Vagina (tissue), 2 donors: ENCODE measurements around the gene PER3.

Experiments used
- POLR2A ChIP-seq, 2 donors: fragments of 450-650 bp; IDR thresholded peaks; one replicate each; pipeline ENCODE4 v1.6.1; 2017; ENCODE audit warnings: antibody characterized with exemption in 2 of 2, mild to moderate bottlenecking in 2 of 2, moderate library complexity in 2 of 2
- POLR2AphosphoS5 ChIP-seq, 2 donors: sonication (generic); formaldehyde crosslinking; IDR thresholded peaks; one replicate each; pipeline ENCODE4 v1.9.0; 2017; ENCODE audit warnings: antibody characterized with exemption in 2 of 2, mild to moderate bottlenecking in 2 of 2, low read depth in 1 of 2; ENCODE audit not compliant: insufficient read depth in 1 of 2
- TF ChIP-seq, protein P1 (sequence below), 3 experiments: fragments of 450-650 bp in 2 of 3; fragments of 200-600 bp in 1 of 3; sonication (generic) in 1 of 3; IDR thresholded peaks; one replicate each; pipeline ENCODE4 v1.5.1; 2017 to 2019; ENCODE audit warnings: antibody characterized with exemption in 3 of 3, mild to moderate bottlenecking in 2 of 3, moderate library complexity in 2 of 3

DNA sequence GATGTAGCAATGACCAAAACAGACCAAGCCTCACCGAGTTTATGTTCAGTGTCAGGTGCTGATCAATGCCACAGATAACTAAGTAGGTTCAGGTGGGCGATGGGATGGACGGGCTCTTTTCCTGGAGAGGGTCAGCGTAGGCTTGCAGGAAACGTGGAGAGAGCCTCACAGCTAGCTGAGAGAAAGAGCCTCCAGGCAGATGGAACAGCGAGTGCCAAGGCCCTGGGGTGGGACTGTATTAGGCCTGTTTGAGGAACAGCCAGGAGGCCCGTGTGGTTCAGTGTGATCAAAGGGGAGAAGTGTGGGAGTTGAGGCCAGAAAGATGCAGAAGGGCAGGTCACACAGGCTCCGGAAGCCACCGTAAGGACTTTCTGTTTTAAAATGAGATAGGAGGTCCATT is 76.0 kb downstream of the PER3 start:
- TF ChIP-seq, protein P1, sequence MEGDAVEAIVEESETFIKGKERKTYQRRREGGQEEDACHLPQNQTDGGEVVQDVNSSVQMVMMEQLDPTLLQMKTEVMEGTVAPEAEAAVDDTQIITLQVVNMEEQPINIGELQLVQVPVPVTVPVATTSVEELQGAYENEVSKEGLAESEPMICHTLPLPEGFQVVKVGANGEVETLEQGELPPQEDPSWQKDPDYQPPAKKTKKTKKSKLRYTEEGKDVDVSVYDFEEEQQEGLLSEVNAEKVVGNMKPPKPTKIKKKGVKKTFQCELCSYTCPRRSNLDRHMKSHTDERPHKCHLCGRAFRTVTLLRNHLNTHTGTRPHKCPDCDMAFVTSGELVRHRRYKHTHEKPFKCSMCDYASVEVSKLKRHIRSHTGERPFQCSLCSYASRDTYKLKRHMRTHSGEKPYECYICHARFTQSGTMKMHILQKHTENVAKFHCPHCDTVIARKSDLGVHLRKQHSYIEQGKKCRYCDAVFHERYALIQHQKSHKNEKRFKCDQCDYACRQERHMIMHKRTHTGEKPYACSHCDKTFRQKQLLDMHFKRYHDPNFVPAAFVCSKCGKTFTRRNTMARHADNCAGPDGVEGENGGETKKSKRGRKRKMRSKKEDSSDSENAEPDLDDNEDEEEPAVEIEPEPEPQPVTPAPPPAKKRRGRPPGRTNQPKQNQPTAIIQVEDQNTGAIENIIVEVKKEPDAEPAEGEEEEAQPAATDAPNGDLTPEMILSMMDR (IDR thresholded peaks at IDR 0.05) = no peak
- TF ChIP-seq POLR2AphosphoS5 (IDR thresholded peaks at IDR 0.05; ENCODE audit: insufficient read depth in 1 of 2, low read depth in 1 of 2) = no peak
- TF ChIP-seq POLR2A (IDR thresholded peaks at IDR 0.05) = no peak
